ENCODE data around the gene CDRT15L2. TPM values are rescaled to one million over a fixed set of nuclear protein-coding genes. Genes with fewer than 3 reads are reported as not detected.
"Not testable (repeated sequence)": the region's sequence is repeated elsewhere in the genome, so short reads cannot be mapped to it uniquely, and the experiment has no call there.

CDRT15L2 gene
- total and polyA plus RNA-seq, 5 donors, result not detected

- ATAC-seq; intact Hi-C loops (cut with DNase I): not testable (repeated sequence)
- WGBS, result 79% methylated on average over 3 of the region's 3 CpGs
These were observed 35.9 kb downstream of the CDRT15L2 start for GRCh38 chr17:20615461-20615860.

More at GRCh38 chr17:20615461-20615860, 35.9 kb downstream of the CDRT15L2 start:
- H3K4me1 ChIP-seq (ENCODE audit: control insufficient read depth, insufficient read depth, low read length); DNase-seq; H3K27ac ChIP-seq (ENCODE audit: low read length); H3K9me3 ChIP-seq (ENCODE audit: control insufficient read depth, low read length); H3K4me3 ChIP-seq (ENCODE audit: low read length); H3K27me3 ChIP-seq (ENCODE audit: control insufficient read depth, insufficient read depth): not testable (repeated sequence)

Other genes with a start within 250 kb of the CDRT15L2 start
- under 1 TPM in 1 of 4 donors, not detected in 3; 0.23 TPM for gene LGALS9B, start 112.2 kb upstream of the CDRT15L2 start, total RNA-seq
- not detected for gene LGALS9B, start 112.2 kb upstream of the CDRT15L2 start, polyA plus RNA-seq